ENCODE measurements around the gene SETBP1.

DNA sequence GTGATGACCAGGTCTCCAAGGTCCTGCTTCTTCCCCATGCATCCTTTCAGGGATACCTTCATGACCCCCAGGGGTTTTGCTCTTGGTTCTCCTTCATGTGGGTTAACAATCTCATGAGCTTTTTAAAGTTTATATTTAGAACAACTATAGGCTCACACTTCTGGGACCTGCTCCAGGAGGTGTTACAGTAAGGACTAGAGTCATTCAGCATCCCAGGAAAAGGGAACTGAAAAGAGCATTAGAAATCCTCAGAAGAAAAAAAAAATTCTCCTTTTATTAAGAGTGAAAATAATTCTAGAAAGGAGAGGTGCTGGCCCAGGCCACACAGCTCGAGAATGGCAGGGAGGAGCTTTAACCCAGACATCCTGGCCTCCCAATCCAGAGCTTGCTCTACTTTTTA, 66.5 kb downstream of the SETBP1 start:
- TF ChIP-seq, protein P1, sequence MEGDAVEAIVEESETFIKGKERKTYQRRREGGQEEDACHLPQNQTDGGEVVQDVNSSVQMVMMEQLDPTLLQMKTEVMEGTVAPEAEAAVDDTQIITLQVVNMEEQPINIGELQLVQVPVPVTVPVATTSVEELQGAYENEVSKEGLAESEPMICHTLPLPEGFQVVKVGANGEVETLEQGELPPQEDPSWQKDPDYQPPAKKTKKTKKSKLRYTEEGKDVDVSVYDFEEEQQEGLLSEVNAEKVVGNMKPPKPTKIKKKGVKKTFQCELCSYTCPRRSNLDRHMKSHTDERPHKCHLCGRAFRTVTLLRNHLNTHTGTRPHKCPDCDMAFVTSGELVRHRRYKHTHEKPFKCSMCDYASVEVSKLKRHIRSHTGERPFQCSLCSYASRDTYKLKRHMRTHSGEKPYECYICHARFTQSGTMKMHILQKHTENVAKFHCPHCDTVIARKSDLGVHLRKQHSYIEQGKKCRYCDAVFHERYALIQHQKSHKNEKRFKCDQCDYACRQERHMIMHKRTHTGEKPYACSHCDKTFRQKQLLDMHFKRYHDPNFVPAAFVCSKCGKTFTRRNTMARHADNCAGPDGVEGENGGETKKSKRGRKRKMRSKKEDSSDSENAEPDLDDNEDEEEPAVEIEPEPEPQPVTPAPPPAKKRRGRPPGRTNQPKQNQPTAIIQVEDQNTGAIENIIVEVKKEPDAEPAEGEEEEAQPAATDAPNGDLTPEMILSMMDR (IDR thresholded peaks at IDR 0.05), result no peak
- no peak for TF ChIP-seq POLR2A (IDR thresholded peaks at IDR 0.05)
